Testis (tissue), 3 donors: ENCODE measurements around the gene FAM200C. TPM values are rescaled to one million over a fixed set of nuclear protein-coding genes. Genes with fewer than 3 reads are reported as not detected.
A peak's percentile ranks its signal among the peaks of the same experiment; 100 is the strongest.

ENCODE experiments used
- DNase-seq: peaks from one replicate; pipeline ENCODE4 v3.0.0-alpha.2; 2019
- H3K27ac ChIP-seq, 2 donors: fragments of 200-600 bp; sonication (generic); one replicate each; pipeline ENCODE4 v1.5.1; 2019
- H3K27me3 ChIP-seq: fragments of 200-600 bp; sonication (generic); one replicate; pipeline ENCODE4 v1.5.1; 2019
- H3K36me3 ChIP-seq: fragments of 200-600 bp; sonication (generic); one replicate; pipeline ENCODE4 v1.5.1; 2017; ENCODE audit warnings: low read depth; ENCODE audit errors: missing control alignments
- H3K4me1 ChIP-seq: fragments of 200-600 bp; sonication (generic); one replicate; pipeline ENCODE4 v1.5.1; 2019
- H3K4me3 ChIP-seq, 2 donors: fragments of 200-600 bp; sonication (generic); one replicate each; pipeline ENCODE4 v1.5.1; 2017 to 2019
- H3K9me3 ChIP-seq: fragments of 200-600 bp; sonication (generic); one replicate; pipeline ENCODE4 v1.5.1; 2017
- CTCF ChIP-seq, 3 experiments: fragments of 450-650 bp in 2 of 3; fragments of 200-600 bp in 1 of 3; sonication (generic) in 1 of 3; IDR thresholded peaks; one replicate each; pipeline ENCODE4 v1.5.1; 2016 to 2019; ENCODE audit warnings: antibody characterized with exemption in 3 of 3, mild to moderate bottlenecking in 2 of 3, moderate library complexity in 1 of 3
- POLR2A ChIP-seq: fragments of 450-650 bp; IDR thresholded peaks from one replicate; pipeline ENCODE4 v1.6.1; 2017; ENCODE audit warnings: antibody characterized with exemption, mild to moderate bottlenecking, moderate library complexity
- WGBS, 2 donors: methylation state at CpG; one replicate each; pipeline ENCODE4 v1.1.5; 2018; 5-methylcytosine and 5-hydroxymethylcytosine counted together
- intact Hi-C: fragments of 100-400 bp; cut with DNase I; formaldehyde crosslinking; loops from one replicate; pipeline ENCODE4 v1.15.1; 2023; ENCODE audit warnings: low total_unique reads
- polyA plus RNA-seq: library from polyadenylated mRNA; stranded (reverse); fragments of 350-450 nt; fragmentation: Illumina TruSeq; extraction: RNeasy Lipid Tissue Mini Kit (QIAGEN cat#74804); gene quantifications from one replicate; pipeline ENCODE4 v1.2.3, GENCODE V29; 2014; ENCODE audit warnings: low read depth, low replicate concordance; ENCODE audit not compliant: insufficient read depth
- total RNA-seq, 2 donors: library from RNA; depleted of rRNA; stranded (reverse); fragments of >200 nt; gene quantifications; one replicate each; pipeline ENCODE4 v1.2.3, GENCODE V29; 2016

Gene FAM200C
- total and polyA plus RNA-seq, 3 donors from 2014 or later, result 5.5 to 11.1 (median 10.6) TPM

DNA sequence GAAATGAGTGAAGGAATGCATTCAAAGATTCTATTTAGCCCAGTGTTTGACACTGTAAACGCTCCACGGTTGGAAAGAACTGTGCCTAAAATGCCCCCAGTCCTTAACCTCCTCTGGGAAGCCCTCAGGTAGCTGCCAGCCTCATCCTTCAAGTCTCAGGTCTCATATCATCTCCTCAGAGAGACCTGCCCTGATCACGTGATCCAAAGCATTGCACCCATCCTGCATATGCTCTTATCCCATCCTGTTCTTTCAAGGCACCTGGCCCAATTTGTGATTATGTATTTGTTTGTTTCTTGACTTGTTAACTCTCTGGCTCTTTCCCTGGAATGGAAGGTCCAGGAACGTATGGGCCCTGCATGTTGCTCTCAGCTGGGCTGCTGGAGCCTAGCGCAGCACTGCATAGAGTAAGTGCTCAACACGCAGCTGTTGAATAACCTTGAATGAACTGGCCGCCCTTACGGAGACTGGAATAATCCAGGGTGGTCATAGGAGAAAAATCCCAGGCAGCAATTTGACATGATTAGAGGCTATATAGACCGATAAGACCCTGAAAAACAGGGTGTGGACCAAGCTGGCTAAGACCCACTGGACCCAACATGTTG, 38.1 kb downstream of the FAM200C start:
- H3K27me3 ChIP-seq, result no peaks in the 10 kb centered on the region
- peaks cover 40% of the 10 kb centered on the region for H3K4me1 ChIP-seq
- peak overlapping the region in 1 of 2 donors; percentile 82 for H3K27ac ChIP-seq
- no peaks in the 10 kb centered on the region for H3K36me3 ChIP-seq
- H3K4me3 ChIP-seq, result no peak overlapping the region
- no peak for DNase-seq
- TF ChIP-seq POLR2A (no peak), CTCF (IDR thresholded peaks at IDR 0.05) (no peak)
- intact Hi-C loops, result no loop called here
- H3K9me3 ChIP-seq, result no peaks in the 10 kb centered on the region
- 71 to 75% methylated on average over 9 of the region's 9 CpGs for WGBS, 2 donors

- Histone ChIP-seq H3K36me3 (no peaks in the 10 kb centered on the region), H3K27ac (no peak overlapping the region), H3K27me3 (no peaks in the 10 kb centered on the region), H3K9me3 (no peaks in the 10 kb centered on the region), H3K4me3 (no peak overlapping the region), H3K4me1 (peaks cover 38% of the 10 kb centered on the region)
- TF ChIP-seq POLR2A (no peak), CTCF (IDR thresholded peaks at IDR 0.05) (no peak)
- intact Hi-C loops, result no loop called here
- no peak for DNase-seq
- 60 to 65% methylated on average over 3 of the region's 3 CpGs for WGBS, 2 donors
These were observed 39.5 kb downstream of the FAM200C start for GRCh38 chr5:160360310-160360709.

DNA sequence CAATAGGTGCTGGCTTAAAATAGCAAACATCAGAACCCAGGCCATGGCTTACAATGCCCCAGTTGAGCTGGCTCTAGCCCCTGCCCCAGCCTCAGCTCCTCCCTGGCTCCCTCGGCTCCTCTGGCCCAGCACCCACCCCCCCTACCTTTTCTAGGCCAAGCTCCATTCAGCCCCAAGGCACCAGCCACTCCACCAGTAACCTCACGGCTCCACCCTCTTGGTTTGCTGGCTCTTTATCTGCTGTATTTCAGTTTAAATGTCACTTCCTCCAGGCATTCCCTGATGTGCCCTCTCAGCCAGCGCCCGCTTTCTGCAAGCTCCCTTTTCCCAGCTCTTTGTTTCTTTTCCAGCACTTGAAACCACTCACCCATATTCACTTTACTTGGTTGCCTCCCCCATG, 40.0 kb downstream of the FAM200C start:
- H3K4me1 ChIP-seq, result peaks cover 38% of the 10 kb centered on the region
- no peaks in the 10 kb centered on the region for H3K9me3 ChIP-seq
- no peak overlapping the region for H3K4me3 ChIP-seq
- intact Hi-C loops, result no loop called here
- no peak for DNase-seq
- no peak overlapping the region for H3K27ac ChIP-seq
- 72 to 74% methylated on average over 4 of the region's 4 CpGs for WGBS, 2 donors
- H3K27me3 ChIP-seq, result no peaks in the 10 kb centered on the region
- H3K36me3 ChIP-seq, result no peaks in the 10 kb centered on the region
- TF ChIP-seq CTCF (IDR thresholded peaks at IDR 0.05) (no peak), POLR2A (no peak)

DNA sequence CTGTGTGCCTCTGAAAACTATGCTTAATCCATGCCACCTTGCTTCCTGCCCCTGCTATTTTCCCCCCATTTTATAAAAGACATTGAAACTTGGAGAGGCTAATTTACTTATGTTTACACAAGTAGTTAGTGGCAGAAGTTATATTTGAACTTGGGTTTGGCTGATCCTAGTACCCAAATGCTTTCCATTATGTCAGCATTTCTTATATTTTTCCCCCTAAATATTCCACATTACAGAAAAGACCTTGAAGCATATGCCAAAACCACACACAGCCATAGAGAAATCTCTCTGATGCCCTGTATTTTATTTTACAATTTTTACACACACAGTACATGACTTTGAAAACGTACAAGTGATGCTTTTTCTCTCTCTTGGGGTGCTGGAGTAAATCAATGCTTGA, 40.6 kb downstream of the FAM200C start:
- TF ChIP-seq CTCF (IDR thresholded peaks at IDR 0.05) (no peak), POLR2A (no peak)
- Histone ChIP-seq H3K9me3 (no peaks in the 10 kb centered on the region), H3K4me3 (no peak overlapping the region), H3K27ac (no peak overlapping the region), H3K27me3 (no peaks in the 10 kb centered on the region), H3K4me1 (peaks cover 38% of the 10 kb centered on the region), H3K36me3 (no peaks in the 10 kb centered on the region)
- DNase-seq, result no peak
- 0 to 4% methylated on average over 1 of the region's 1 CpG for WGBS, 2 donors
- intact Hi-C loops, result no loop called here

DNA sequence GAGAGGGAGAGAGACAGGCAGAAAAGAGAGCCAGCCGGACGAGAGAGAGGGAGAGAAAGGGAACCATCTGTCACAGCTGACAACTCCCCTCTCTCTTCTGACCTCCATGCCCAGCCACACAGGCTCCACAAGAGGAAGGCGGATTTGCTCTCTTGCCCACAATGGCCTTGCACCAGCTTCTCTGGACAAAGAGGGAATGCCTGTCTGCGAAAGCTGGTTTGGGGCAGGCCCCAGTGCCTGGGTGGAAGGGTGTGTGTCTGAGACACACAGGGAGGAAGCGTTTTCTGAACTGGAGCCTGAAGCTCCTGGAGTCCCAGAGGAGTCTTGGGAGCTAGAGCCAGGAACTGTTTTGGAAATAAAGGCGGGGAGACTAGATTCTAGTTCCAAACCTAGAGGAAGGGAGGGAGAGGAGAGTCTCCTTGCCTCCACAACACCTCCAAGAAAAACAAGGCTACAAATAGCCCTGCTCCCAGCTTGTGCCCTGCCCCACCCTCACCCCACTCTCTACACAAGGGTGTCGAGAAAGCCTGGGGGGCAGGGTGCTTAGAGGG, 41.9 kb downstream of the FAM200C start:
- Histone ChIP-seq H3K9me3 (no peaks in the 10 kb centered on the region), H3K36me3 (no peaks in the 10 kb centered on the region), H3K27me3 (no peaks in the 10 kb centered on the region), H3K4me3 (no peak overlapping the region), H3K27ac (peak overlapping the region; percentile 42 to 76), H3K4me1 (peaks cover 29% of the 10 kb centered on the region)
- DNase-seq, result peak; percentile 54
- no peak for TF ChIP-seq POLR2A
- no peak for TF ChIP-seq CTCF (IDR thresholded peaks at IDR 0.05)
- WGBS, 2 donors, result 44% methylated on average over 7 of the region's 7 CpGs
- intact Hi-C loops, result no loop called here
